Hematopoietic multipotent progenitor cell treated with erythropoietin and hydrocortisone succinate and interleukin-3 and kit ligand, for 4 days (in vitro differentiated cells): ENCODE results near the gene MRPS11.
"Not testable (repeated sequence)": the region's sequence is repeated elsewhere in the genome, so short reads cannot be mapped to it uniquely, and the experiment has no call there.

Experiments used
- DNase-seq: peaks from one replicate; pipeline ENCODE4 v3.0.0-alpha.2; 2015

Gene MRPS11

DNA sequence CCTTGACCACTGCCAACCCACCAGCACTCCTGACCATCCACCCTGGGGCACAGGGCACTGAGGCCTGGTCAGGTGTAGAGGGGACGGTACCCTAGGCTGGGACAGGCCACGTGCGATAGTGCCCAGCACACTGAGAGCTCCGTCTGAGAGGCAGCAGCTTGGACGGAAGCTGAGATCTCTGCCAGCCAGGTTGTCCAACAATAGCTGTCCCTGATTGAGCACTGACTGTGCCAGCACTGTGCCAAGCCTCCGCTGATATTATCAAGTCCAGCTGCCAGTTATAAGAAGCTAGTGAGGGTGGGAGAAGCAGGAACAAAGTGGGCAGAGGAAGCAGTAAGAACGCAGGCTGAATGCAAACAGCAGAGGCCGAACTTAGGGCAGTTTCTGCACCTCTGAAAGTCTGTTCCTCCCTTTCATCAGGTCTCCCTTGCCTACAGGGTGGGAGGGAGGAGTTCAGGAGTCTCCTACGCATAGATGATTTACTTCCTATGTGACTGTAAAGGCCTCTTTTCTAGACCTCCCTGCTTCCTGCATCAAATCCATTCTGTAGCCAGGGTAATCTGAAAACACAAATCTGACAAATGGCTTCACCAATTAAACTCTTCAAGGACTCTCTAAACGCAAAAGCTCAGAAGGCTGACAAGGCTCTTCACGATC lies 29.7 kb downstream of the MRPS11 start:
- DNase-seq: no peak

DNA sequence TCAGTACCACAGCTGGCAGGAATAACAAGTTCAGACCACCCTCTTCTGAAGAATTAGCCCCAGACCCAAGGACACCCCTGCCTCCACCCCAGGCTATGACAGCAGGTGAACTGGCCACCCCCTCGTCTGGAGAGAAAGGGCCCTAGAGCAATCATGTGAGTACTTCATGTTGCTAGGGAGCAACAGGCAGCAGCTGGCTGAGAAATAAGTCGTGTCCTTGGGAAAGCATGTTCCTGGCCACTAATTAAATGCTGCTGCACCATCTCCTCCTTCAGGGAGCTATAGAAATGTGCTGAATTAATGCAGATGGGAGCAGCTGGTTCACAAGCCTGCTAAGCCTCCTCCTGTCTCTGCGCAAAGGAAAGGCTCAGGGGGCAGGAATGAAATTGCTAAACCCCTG lies 31.5 kb downstream of the MRPS11 start:
- DNase-seq: no peak

DNA sequence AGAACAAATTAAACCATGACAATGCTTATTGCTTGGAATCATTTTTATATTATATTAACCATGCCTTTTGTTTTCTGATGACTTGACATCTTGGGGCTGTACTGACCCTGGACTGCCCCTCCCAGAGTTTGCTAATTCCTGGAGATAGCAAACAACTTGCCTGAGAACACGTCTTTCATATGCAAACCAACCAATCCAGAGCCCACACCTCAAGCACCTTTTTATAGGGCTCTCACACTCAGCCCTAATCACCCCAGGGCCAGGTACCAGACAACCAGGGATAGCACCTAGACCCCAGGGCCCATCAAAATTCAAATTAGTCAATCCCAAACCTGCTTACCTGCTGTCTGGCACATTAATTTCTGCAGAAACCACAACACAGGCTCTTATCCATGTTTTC lies 36.9 kb downstream of the MRPS11 start:
- DNase-seq: no peak

DNA sequence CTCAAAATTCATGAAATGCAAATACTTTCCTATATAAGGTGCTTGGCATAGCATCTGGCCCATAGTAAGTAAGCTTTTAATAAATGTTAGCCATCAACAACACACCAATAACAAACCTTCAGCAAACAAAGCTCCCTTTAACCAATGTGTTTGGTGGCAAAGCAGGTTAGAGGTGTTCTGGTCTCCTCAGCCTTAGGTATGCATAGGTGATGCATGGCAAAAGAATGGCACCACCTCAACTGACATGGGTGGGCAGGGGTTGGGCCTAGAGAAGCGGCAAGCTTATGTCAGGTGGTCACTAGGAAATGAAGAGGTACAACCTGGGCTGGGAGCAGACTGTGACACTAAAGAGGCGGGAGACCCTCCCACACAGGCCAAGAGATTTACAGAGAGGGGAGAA lies 38.2 kb downstream of the MRPS11 start:
- DNase-seq: no peak

DNA sequence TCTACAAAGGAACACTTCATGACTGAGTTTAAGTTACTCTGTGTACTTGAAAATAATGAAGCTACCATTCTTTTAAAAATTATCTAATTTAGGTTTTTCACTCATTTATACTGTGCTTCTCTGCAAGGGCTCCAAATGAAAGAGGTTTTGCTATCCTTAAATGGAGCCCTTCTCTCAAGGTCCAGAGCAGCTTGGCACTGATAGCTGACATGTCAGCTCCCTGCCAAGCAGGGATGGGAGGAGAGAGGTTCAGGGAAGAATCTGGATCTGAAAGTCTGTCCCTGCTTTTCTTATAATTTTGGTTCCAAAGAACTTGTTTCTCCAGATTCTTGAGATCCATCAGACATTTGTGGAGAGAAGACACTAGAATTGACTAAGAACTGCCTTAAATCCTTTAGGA lies 39.1 kb downstream of the MRPS11 start:
- DNase-seq: no peak

DNA sequence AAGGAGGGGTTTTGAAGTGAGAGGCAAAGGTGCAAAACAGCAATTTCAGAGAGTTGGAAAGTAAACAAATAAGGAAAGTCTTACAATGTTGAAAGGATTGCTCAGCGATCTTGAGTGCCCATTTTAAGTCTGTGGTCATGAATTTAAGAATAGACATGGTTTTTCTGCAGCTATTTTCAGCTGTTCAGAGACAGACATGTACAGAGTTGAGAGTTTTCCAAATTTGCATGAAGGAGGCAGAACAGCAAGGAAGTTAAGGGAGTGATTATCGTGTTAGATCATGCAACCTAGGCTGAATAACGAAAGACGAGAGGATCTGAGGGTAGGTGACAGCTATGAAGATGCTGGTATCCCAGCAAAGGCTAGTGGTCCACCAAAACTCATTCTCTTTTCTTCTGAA lies 41.8 kb downstream of the MRPS11 start:
- no peak for DNase-seq

DNA sequence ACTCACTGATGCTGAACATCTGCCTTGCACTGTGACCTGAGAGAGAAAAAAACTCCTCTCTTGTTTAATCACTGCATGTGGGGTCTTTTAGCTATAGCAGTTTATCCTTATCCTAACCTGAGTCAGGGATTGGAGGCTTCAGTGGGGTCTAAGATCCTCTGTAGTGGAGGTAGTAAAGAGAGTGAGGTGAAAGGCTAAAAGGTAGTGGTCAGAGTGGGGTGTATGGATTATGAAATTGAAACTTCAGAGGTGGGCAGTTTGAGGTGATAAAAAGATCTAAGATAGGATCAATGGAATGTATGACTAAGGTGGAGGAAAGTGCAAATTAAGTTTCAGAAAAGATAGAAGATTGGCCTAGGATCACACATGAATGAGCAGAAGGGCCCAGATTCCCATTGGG lies 42.5 kb downstream of the MRPS11 start:
- DNase-seq: no peak

DNA sequence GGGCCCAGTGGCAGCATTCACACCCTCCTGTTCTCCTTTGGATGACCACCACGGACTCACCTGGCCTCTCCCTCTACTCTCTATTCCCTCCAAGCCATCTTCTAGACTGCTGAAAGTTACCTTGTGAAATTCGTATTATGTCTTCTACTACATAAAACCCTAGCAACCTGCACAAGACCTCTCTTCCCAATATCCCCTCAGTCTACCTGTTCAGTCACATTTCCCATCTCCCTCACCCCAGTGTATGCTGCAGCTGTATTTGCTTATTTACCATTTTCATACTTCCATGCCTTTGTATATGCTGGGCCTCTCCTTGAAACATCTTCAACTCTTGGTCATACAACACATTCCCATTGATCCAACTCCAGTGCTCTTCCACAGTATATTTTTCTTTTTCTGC lies 43.7 kb downstream of the MRPS11 start:
- no peak for DNase-seq

DNA sequence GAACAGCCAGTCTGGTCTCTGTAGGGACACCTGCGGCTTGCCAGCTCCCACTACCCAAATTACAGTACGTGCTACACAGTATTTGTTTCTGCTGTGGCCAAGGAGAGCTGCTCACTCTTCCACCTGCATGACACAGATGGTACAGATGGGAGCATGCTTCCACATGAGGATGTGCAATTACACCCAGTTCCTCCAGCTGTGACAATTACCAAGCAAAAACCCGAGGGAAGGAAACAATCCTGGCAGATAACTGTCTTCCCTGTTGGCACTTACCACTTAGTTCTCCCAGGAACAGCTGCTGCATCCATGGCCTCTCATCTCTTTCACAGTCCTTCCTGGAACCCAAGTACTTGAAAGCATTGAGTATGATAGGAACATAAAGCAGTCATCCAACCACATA lies 44.6 kb downstream of the MRPS11 start:
- no peak for DNase-seq

DNA sequence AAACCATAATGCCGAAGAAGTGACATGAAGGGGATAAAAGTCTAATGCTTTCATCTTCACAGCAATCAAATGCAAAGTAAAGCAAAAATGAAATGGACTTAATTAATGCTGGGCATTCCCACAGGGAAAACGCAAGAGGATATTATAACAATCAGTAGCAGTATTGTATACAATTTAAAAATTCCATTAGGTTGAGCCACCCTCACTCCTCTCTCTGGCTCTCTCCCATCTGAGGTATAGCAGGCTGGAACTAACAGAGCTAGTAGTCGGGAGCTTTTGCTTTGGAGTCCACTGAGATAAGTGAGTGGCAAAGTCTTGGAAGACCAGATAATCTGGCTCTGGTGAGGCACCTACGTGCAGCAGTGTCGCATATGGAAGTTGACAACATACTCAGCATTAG lies 45.1 kb downstream of the MRPS11 start:
- DNase-seq: no peak

DNA sequence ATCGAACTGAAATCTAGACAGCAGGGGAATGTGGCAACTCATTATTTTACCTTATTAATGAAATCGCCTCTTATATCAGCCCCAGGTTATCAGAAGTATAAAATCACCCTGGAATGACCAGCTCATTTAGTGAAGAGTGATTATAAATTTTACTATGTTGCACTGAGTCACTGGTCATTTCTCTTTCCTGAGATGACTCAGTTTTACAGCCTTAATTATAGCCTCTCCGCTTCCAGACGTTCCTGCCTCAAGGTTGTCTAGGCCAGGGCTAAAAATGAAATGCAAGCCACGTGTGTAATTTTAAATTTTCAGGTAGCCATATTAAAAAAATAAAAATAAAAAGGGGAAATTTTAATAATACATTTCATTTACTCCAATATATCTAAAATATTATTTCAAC lies 45.7 kb downstream of the MRPS11 start:
- no peak for DNase-seq

DNA sequence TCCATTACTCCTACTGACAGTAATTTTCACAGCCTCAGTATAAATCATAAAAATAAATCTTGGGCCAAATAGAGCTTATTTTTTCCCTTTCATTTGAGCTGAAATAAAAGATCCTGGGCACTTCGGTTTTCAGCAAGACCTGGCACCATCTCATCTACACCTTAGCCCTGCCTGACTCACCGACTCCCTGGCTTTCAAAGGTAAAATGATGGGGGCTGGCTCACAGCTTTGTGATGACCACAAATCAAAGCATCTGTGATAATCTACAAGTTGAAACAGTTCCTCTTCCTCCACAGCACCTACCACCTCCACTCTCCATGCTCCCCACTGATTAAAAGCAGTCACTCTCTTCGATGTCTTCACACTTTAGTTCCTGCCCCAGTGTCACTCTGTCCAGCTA lies 51.4 kb downstream of the MRPS11 start:
- no peak for DNase-seq

DNA sequence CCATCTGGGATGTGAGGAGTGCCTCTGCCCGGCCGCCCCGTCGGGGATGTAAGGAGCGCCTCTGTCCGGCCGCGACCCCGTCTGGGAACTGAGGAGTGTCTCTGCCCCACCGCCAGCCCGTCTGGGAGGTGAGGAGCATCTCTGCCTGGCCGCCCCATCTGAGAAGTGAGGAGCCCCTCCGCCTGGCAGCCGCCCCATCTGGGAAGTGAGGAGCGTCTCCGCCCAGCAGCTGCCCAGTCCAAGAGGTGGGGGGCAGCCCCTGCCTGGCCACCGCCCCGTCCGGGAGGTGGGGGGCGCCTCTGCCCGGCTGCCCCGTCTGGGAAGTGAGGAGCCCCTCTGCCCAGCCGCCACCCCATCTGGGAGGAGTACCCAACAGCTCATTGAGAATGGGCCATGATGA lies 56.6 kb downstream of the MRPS11 start:
- DNase-seq: not testable (repeated sequence)

DNA sequence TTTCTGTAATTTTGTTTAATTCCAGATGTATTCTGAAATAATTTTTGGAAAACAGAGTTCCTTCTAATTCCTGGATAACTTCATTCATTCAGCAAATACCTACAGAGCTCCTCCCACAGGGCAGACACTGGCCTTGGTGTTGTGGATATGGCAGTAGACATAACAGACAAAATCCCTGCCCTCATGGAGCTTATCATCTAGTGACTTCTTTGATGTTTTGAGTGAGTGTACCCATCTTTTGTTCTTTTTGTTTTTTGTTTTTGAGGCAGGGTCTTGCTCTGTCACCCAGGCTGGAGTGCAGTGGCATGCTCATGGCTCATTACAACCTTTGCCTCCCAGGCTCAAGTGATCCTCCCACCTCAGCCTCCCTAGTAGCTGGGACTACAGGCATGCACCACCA lies 57.9 kb downstream of the MRPS11 start:
- DNase-seq: no peak

DNA sequence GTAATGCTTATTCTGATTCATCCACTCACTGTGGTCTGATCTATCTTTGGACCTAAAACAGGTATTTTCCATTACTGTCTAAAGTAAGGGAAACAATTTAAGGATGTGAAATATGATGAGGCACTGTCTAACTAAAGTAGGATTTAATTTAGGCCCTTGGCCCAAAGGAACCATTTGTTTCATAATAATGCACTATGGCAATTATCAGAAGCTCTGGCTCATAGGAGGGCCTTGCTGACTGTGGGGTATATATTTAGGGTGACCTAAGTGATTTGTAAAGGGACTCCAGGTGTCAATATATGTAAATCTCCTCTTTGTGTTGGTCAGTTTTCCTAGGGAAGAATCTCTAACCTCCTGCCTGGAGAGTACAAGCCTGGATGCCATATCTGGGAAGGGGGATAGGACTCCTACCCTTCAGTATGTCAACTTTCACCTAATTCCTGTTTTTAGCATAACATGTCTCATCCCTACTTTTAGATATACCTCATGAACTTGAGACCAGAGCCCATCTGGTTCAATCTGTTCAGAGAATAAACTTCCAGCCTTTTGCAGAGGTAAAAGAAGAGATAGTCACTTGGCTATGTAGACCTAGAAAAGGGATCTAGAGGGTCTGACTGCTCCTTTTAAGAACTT lies 58.9 kb downstream of the MRPS11 start:
- no peak for DNase-seq

DNA sequence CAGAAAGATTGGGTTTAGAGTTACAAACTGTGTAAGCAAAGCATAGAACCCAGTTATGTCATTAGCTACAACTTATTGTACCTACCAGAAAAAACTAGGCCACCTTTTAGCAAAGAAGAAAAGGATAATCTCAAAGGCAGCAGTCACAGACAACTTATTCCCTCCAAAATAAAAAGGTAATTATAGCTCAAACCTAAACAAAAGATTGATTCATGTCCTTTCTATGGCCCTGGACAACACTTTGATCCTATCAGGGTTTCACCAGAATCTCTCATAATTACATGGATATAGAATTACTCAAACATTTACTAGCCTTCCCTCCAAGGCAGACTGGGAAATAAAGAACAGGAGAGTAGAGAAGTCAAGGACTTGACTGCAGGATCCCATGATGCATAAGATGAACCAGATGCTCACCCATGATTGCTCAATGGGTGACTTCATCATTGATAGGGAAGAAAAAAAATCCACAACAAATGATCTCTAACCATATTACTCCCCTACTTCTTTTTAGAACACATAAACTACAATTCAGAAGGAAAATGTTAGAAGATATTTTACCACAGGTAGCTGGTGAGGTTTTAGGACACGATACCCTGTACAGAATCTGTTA lies 61.6 kb downstream of the MRPS11 start:
- no peak for DNase-seq
